Measurements from ENCODE around the gene FBL.

DNA sequence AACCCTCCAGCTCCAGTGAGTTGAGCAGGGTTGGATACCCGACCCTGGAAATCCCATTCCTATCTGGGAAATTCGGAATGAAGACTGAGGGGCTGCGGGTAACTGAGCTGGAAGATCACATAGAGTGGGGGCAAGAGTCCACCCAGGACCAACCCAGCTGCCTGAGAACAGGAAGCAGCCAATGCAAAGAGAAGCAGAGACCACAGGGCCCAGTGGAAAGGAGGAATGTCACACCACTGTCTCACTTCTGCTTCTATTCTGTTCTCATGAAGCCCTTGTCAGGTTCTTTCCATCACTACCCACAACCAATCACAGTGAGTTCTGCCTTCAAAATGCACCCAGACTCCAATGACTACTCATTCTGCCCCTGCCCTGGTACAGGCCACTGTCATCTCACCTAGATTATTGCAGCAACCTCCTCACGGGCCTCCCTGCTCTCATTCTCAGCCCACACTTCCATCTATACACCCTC lies 27.5 kb downstream of the FBL start:
- TF ChIP-seq SUZ12 (IDR thresholded peaks at IDR 0.05) (no peak), ARNT (IDR thresholded peaks at IDR 0.05) (no peak), ZNF384 (IDR thresholded peaks at IDR 0.05) (no peak), FOXM1 (IDR thresholded peaks at IDR 0.05; ENCODE audit: borderline replicate concordance) (no peak), LEF1 (IDR thresholded peaks at IDR 0.05; ENCODE audit: borderline replicate concordance) (no peak), TARDBP (IDR thresholded peaks at IDR 0.05) (no peak)
- TF ChIP-seq, protein P1, sequence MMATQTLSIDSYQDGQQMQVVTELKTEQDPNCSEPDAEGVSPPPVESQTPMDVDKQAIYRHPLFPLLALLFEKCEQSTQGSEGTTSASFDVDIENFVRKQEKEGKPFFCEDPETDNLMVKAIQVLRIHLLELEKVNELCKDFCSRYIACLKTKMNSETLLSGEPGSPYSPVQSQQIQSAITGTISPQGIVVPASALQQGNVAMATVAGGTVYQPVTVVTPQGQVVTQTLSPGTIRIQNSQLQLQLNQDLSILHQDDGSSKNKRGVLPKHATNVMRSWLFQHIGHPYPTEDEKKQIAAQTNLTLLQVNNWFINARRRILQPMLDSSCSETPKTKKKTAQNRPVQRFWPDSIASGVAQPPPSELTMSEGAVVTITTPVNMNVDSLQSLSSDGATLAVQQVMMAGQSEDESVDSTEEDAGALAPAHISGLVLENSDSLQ (IDR thresholded peaks at IDR 0.05), result no peak

All from HEK293T (cell line).